Upper lobe of left lung (tissue), 4 donors: ENCODE measurements around the gene GFOD1.
A peak's percentile ranks its signal among the peaks of the same experiment; 100 is the strongest.

ENCODE experiments used
- POLR2A ChIP-seq, 4 donors: fragments of 450-650 bp; IDR thresholded peaks; one replicate each; pipeline ENCODE4 v1.5.1; 2016 to 2017; ENCODE audit warnings: antibody characterized with exemption in 4 of 4, mild to moderate bottlenecking in 2 of 4
- TF ChIP-seq, protein P1 (sequence below), 6 experiments: fragments of 450-650 bp in 4 of 6; fragments of 200-600 bp in 2 of 6; sonication (generic) in 2 of 6; IDR thresholded peaks; one replicate each; pipeline ENCODE4 v1.5.1; 2016 to 2019; ENCODE audit warnings: antibody characterized with exemption in 6 of 6

DNA sequence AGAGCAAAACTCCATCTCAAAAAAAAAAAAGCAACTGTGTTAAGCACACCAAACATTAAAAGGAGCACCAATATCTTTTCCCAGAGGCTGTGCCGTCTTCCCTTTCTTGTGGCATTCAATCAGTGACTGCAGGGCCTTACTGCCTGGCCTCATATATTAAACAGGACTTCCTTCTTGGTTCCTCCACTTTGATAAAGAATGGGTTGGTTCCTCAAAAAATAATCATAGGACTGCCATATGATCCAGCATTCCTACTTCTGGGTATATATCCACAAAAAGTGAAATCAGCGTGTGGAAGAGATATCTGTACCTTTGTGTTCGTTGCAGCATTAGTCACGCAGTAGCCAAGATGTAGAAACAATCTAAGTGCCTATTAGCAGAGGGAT lies 40.3 kb upstream of the GFOD1 start:
- TF ChIP-seq, protein P1, sequence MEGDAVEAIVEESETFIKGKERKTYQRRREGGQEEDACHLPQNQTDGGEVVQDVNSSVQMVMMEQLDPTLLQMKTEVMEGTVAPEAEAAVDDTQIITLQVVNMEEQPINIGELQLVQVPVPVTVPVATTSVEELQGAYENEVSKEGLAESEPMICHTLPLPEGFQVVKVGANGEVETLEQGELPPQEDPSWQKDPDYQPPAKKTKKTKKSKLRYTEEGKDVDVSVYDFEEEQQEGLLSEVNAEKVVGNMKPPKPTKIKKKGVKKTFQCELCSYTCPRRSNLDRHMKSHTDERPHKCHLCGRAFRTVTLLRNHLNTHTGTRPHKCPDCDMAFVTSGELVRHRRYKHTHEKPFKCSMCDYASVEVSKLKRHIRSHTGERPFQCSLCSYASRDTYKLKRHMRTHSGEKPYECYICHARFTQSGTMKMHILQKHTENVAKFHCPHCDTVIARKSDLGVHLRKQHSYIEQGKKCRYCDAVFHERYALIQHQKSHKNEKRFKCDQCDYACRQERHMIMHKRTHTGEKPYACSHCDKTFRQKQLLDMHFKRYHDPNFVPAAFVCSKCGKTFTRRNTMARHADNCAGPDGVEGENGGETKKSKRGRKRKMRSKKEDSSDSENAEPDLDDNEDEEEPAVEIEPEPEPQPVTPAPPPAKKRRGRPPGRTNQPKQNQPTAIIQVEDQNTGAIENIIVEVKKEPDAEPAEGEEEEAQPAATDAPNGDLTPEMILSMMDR (IDR thresholded peaks at IDR 0.05), result no peak
- peak in 1 of 4 donors; percentile 39 for TF ChIP-seq POLR2A (IDR thresholded peaks at IDR 0.05)
